ENCODE data around the gene NCBP3. TPM values are rescaled to one million over a fixed set of nuclear protein-coding genes. Genes with fewer than 3 reads are reported as not detected.

Gene NCBP3
- total RNA-seq, 4 donors from 2014 or later: 15.0 to 33.9 (median 21.9) TPM

DNA sequence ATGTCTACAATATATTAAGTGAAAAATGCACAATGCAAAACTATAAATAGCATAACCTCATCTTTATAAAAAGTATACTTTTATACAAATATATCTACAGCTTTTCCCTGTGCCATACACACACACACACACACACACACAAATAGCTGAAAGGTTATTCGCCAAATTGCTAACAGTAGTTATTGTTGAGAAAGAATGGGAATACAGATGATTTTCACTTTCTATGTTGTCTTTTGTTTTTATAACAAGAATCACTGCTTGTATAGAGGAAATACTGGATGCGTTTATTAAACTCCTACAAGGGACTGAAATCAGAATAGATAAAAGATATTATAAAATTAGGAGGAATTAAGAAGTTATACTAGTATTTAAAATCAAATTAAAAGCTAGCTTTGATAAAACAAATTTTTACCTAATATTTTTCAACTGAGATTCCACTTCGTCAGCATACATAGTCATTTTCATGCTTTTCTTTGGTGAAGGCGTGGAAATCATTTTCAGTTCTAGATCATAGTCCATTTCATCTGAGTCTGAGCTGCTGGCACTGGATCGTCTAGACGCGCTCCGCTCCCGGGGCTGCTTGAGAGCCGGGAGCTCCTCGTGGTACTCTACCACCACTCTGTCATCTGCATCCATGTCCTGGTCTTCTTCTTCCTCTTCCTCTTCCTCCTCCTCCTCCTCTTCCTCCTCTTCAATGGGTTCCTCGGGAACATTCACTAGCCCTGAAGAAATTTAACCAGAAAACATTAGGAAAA is 28.0 kb downstream of the NCBP3 start:
- Histone ChIP-seq H3K4me1 (no peaks in the 10 kb centered on the region), H3K27me3 (no peaks in the 10 kb centered on the region), H3K9me3 (no peaks in the 10 kb centered on the region), H3K36me3 (peaks cover 49 to 100% (median 98%) of the 10 kb centered on the region in 4 donors), H3K27ac (replicated peaks in 1 of 4) (no peak overlapping the region), H3K4me3 (no peak overlapping the region)
- DNase-seq (ENCODE audit: extremely low spot score): no peak
- intact Hi-C loops (cut with DNase I): no loop called here
- TF ChIP-seq POLR2AphosphoS5 (IDR thresholded peaks at IDR 0.05) (no peak), EP300 (IDR thresholded peaks at IDR 0.05) (no peak), POLR2A (IDR thresholded peaks at IDR 0.05; ENCODE audit: low read depth) (no peak)
- TF ChIP-seq, protein P1, sequence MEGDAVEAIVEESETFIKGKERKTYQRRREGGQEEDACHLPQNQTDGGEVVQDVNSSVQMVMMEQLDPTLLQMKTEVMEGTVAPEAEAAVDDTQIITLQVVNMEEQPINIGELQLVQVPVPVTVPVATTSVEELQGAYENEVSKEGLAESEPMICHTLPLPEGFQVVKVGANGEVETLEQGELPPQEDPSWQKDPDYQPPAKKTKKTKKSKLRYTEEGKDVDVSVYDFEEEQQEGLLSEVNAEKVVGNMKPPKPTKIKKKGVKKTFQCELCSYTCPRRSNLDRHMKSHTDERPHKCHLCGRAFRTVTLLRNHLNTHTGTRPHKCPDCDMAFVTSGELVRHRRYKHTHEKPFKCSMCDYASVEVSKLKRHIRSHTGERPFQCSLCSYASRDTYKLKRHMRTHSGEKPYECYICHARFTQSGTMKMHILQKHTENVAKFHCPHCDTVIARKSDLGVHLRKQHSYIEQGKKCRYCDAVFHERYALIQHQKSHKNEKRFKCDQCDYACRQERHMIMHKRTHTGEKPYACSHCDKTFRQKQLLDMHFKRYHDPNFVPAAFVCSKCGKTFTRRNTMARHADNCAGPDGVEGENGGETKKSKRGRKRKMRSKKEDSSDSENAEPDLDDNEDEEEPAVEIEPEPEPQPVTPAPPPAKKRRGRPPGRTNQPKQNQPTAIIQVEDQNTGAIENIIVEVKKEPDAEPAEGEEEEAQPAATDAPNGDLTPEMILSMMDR (IDR thresholded peaks at IDR 0.05): no peak
- 93% methylated on average over 12 of the region's 12 CpGs for WGBS

DNA sequence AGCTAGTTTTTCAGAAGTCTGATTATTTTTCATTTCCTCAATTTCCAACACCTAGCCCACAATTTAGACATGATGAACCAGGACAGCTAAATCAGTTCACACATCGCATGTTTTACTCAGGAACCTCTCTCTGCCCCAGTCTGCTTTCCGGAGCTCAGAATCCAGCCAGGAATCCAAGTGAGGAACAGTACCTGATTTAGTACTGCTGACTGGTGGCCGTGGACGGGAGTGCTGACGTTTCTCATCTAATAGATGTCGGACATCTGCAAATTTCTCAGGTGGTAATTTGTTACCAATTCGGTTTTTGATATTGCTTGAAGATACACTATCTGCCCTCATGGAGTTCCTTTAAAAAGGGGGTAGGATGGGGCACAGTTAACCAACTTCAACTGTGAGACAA is 30.1 kb downstream of the NCBP3 start:
- Histone ChIP-seq H3K9me3 (no peaks in the 10 kb centered on the region), H3K27ac (replicated peaks in 1 of 4) (no peak overlapping the region), H3K36me3 (peaks cover 51 to 100% (median 97%) of the 10 kb centered on the region in 4 donors), H3K27me3 (no peaks in the 10 kb centered on the region), H3K4me1 (no peaks in the 10 kb centered on the region), H3K4me3 (no peak overlapping the region)
- no peak for DNase-seq (ENCODE audit: extremely low spot score)
- TF ChIP-seq POLR2A (IDR thresholded peaks at IDR 0.05; ENCODE audit: low read depth): no peak
- no peak for TF ChIP-seq POLR2AphosphoS5 (IDR thresholded peaks at IDR 0.05)
- TF ChIP-seq, protein P1 (IDR thresholded peaks at IDR 0.05): no peak
- no peak for TF ChIP-seq EP300 (IDR thresholded peaks at IDR 0.05)
- intact Hi-C loops (cut with DNase I): no loop called here
- 89% methylated on average over 7 of the region's 7 CpGs for WGBS

GRCh38 chr17:3815122-3815521 is 30.9 kb downstream of the NCBP3 start:
- 91% methylated on average over 6 of the region's 6 CpGs for WGBS
- intact Hi-C loops (cut with DNase I): no loop called here
- no peak overlapping the region for H3K27ac ChIP-seq (replicated peaks in 1 of 4)
- H3K4me1 ChIP-seq: no peaks in the 10 kb centered on the region
- H3K9me3 ChIP-seq: no peaks in the 10 kb centered on the region
- H3K27me3 ChIP-seq: no peaks in the 10 kb centered on the region
- no peak for DNase-seq (ENCODE audit: extremely low spot score)
- no peak for TF ChIP-seq POLR2AphosphoS5 (IDR thresholded peaks at IDR 0.05)
- no peak for TF ChIP-seq EP300 (IDR thresholded peaks at IDR 0.05)
- TF ChIP-seq, protein P1 (IDR thresholded peaks at IDR 0.05): no peak
- TF ChIP-seq POLR2A (IDR thresholded peaks at IDR 0.05; ENCODE audit: low read depth): no peak
- H3K36me3 ChIP-seq: peaks cover 56 to 100% (median 97%) of the 10 kb centered on the region in 4 donors
- no peak overlapping the region for H3K4me3 ChIP-seq

DNA sequence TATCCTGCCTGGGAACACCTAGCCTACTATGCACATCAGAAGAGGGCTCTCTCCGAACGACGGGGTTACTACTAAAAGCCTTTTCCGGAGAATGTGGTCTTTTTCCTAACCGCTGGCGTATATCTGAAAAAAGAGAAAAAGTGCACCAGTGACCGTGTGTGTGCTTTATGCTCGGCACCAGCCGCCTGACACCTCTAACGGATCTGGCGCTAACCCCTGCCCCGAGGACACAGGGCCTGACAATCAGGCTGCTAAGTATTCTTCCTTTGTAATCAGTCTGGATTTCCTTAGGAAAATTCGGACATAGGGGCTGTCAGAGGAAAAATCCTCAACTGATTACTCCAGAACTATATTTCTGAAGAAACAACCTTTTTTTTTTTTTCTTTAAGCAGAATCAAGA is 31.7 kb downstream of the NCBP3 start:
- intact Hi-C loops (cut with DNase I): no loop called here

More for the DNA sequence above, 31.7 kb downstream of the NCBP3 start:
- TF ChIP-seq EP300 (IDR thresholded peaks at IDR 0.05): no peak
- TF ChIP-seq POLR2AphosphoS5 (IDR thresholded peaks at IDR 0.05): no peak
- TF ChIP-seq, protein P1 (IDR thresholded peaks at IDR 0.05): no peak
- no peak for TF ChIP-seq POLR2A (IDR thresholded peaks at IDR 0.05; ENCODE audit: low read depth)
- H3K27ac ChIP-seq (replicated peaks in 1 of 4): no peak overlapping the region
- H3K4me1 ChIP-seq: no peaks in the 10 kb centered on the region
- 97% methylated on average over 13 of the region's 13 CpGs for WGBS
- no peaks in the 10 kb centered on the region for H3K27me3 ChIP-seq
- no peak overlapping the region for H3K4me3 ChIP-seq
- peaks cover 51 to 100% (median 96%) of the 10 kb centered on the region in 4 donors for H3K36me3 ChIP-seq
- no peak for DNase-seq (ENCODE audit: extremely low spot score)
- no peaks in the 10 kb centered on the region for H3K9me3 ChIP-seq
